Measurements from ENCODE around the gene MAPK14. TPM values are rescaled to one million over a fixed set of nuclear protein-coding genes. Genes with fewer than 3 reads are reported as not detected.

MAPK14 gene
- total and polyA plus RNA-seq, 9 of the 15 experiments (the other 6 are each of a cell fraction or from before 2014, with no cell fraction given): 8.8 to 62.7 (median 35.5) TPM

DNA sequence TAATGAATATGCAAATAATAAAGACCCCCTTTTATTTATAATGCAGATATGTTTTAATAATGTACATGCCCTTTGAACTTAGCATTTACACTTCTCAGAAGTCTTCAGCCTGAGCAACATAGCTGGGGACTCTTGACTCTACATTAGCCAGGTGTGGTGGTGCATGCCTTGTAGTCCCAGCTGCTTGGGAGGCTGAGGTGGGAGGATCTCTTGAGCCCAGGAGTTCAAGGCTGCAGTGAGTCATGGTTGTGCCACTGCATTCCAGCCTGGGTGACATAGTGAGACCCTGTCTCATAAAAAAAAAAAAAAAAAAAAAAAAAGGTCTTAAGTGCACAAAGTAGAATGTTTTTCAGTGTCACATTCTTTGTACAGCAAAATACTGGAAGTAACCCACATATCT is 85.4 kb downstream of the MAPK14 start:
- H3K4me3 ChIP-seq: no peak overlapping the region
- DNase-seq (ENCODE audit: extremely low read depth in 1 of 4, low spot score in 3 of 4) (no peak), ATAC-seq (no peak), FAIRE-seq (no peak)
- in situ Hi-C loops (cut with MboI): no loop called here
- H3K4me1 ChIP-seq (replicated peaks in 1 of 2; ENCODE audit: control insufficient read depth in 2 of 2, insufficient read depth in 2 of 2, low read length in 2 of 2): peaks cover 12 to 25% of the 10 kb centered on the region in 2 experiments
- H2AFZ ChIP-seq (ENCODE audit: low read depth, low read length): no peak overlapping the region
- H3K9ac ChIP-seq (ENCODE audit: insufficient read depth in 1 of 2, low read depth in 2 of 2, low read length in 2 of 2): no peak overlapping the region
- ChIA-PET CTCF (ENCODE audit: low intra/inter-chr PET ratio) (no interaction called here), POLR2A (interaction anchor here (1.3 to 1.4 kb wide), 2 partner anchors 9 to 14 kb away, joined by 3 to 4 read pairs; no protein-coding TSS in a partner anchor)
- no peaks in the 10 kb centered on the region for H4K20me1 ChIP-seq (replicated peaks; ENCODE audit: control insufficient read depth, insufficient read depth, low read length)
- H3K9me1 ChIP-seq (ENCODE audit: control insufficient read depth, insufficient read depth, low read length): no peaks in the 10 kb centered on the region
- peaks cover 34% of the 10 kb centered on the region for H3K36me3 ChIP-seq (ENCODE audit: control insufficient read depth, insufficient read depth, low read length)
- TF ChIP-seq SRSF1 (IDR thresholded peaks at IDR 0.05; ENCODE audit: low read depth, low read length): no peak
- TF ChIP-seq RBM25 (IDR thresholded peaks at IDR 0.05; ENCODE audit: low read depth, low read length, severe bottlenecking): no peak
- no peak for TF ChIP-seq NFATC3 (IDR thresholded peaks at IDR 0.05)
- no peaks in the 10 kb centered on the region for H3K79me2 ChIP-seq (ENCODE audit: control insufficient read depth, insufficient read depth, low read length)
- no peak overlapping the region for H3K27ac ChIP-seq (ENCODE audit: extremely low read depth, low read depth, low read length)
- no peak overlapping the region for H3K4me2 ChIP-seq (ENCODE audit: insufficient read depth, low read length)
- no TSS peak for BruUV-seq (replicated peaks)
- no peaks in the 10 kb centered on the region for H3K27me3 ChIP-seq (ENCODE audit: control insufficient read depth in 2 of 2, insufficient read depth in 2 of 2, low read length in 2 of 2)
- no peaks in the 10 kb centered on the region for H3K9me3 ChIP-seq (replicated peaks; ENCODE audit: control insufficient read depth, insufficient read depth, low read depth, low read length)
- intact Hi-C loops (cut with micrococcal nuclease): no loop called here

DNA sequence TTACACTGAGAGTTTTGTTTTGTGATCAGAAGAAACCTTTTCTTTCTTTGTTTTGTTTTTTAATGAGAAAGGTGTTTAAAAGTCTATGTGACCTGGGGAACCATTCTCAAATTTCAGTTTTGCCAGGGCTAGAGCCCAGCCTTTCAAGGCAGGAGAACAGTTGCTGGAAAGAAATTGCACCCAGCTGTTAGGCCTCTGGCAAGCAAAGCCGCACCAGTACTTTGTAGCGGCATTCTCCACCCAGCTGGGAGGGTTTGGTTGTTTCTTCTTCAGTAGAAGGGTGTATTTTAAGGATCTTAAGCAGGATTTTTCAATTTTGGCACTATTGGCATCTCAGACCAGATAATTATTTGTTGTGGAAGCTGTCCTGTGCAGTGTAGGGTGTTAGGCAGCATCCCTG is 86.1 kb downstream of the MAPK14 start:
- H3K9me3 ChIP-seq (replicated peaks; ENCODE audit: control insufficient read depth, insufficient read depth, low read depth, low read length): no peaks in the 10 kb centered on the region
- no TSS peak for BruUV-seq (replicated peaks)
- H3K4me1 ChIP-seq (replicated peaks in 1 of 2; ENCODE audit: control insufficient read depth in 2 of 2, insufficient read depth in 2 of 2, low read length in 2 of 2): peaks cover 19 to 31% of the 10 kb centered on the region in 2 experiments
- H3K27me3 ChIP-seq (ENCODE audit: control insufficient read depth in 2 of 2, insufficient read depth in 2 of 2, low read length in 2 of 2): no peaks in the 10 kb centered on the region
- FAIRE-seq: no peak
- H3K9me1 ChIP-seq (ENCODE audit: control insufficient read depth, insufficient read depth, low read length): no peaks in the 10 kb centered on the region
- H4K20me1 ChIP-seq (replicated peaks; ENCODE audit: control insufficient read depth, insufficient read depth, low read length): no peaks in the 10 kb centered on the region
- no peak overlapping the region for H3K4me2 ChIP-seq (ENCODE audit: insufficient read depth, low read length)
- no peak overlapping the region for H3K4me3 ChIP-seq
- no peak overlapping the region for H2AFZ ChIP-seq (ENCODE audit: low read depth, low read length)
- no peak overlapping the region for H3K27ac ChIP-seq (ENCODE audit: extremely low read depth, low read depth, low read length)
- in situ Hi-C loops (cut with MboI) (no loop called here), intact Hi-C loops (cut with micrococcal nuclease) (no loop called here)
- H3K36me3 ChIP-seq (ENCODE audit: control insufficient read depth, insufficient read depth, low read length): peaks cover 27% of the 10 kb centered on the region
- no peak for ATAC-seq
- DNase-seq (ENCODE audit: extremely low read depth in 1 of 4, low spot score in 3 of 4): no peak
- H3K9ac ChIP-seq (ENCODE audit: insufficient read depth in 1 of 2, low read depth in 2 of 2, low read length in 2 of 2): no peak overlapping the region
- WGBS (ENCODE audit: insufficient coverage, low coverage, missing lambda C conversion rate): 83% methylated on average over 2 of the region's 2 CpGs
- POLR2A ChIA-PET: interaction anchor here (1.3 kb wide), 1 partner anchor 8 kb away, joined by 3 read pairs; no protein-coding TSS in a partner anchor
- no peaks in the 10 kb centered on the region for H3K79me2 ChIP-seq (ENCODE audit: control insufficient read depth, insufficient read depth, low read length)
- CTCF ChIA-PET (ENCODE audit: low intra/inter-chr PET ratio): no interaction called here
- TF ChIP-seq ZNF311 (CRISPR knock-in tag; IDR thresholded peaks at IDR 0.05) (no peak), XRCC4 (IDR thresholded peaks at IDR 0.05; ENCODE audit: extremely low read depth, insufficient read depth, insufficient read length) (no peak), TCFL5 (CRISPR knock-in tag; conservative IDR thresholded peaks at IDR 0.05) (no peak), ZEB2 (IDR thresholded peaks at IDR 0.05) (no peak), POLR2AphosphoS5 (IDR thresholded peaks at IDR 0.05; ENCODE audit: control insufficient read depth, insufficient read depth, low read depth, low read length) (no peak), MYBL2 (IDR thresholded peaks at IDR 0.05; ENCODE audit: low read depth) (no peak), MYBL2 (CRISPR knock-in tag; IDR thresholded peaks at IDR 0.05; ENCODE audit: borderline replicate concordance) (no peak), ZNF408 (CRISPR knock-in tag; IDR thresholded peaks at IDR 0.05; ENCODE audit: low read depth) (no peak)
- TF ChIP-seq, protein P1, sequence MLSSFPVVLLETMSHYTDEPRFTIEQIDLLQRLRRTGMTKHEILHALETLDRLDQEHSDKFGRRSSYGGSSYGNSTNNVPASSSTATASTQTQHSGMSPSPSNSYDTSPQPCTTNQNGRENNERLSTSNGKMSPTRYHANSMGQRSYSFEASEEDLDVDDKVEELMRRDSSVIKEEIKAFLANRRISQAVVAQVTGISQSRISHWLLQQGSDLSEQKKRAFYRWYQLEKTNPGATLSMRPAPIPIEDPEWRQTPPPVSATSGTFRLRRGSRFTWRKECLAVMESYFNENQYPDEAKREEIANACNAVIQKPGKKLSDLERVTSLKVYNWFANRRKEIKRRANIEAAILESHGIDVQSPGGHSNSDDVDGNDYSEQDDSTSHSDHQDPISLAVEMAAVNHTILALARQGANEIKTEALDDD (IDR thresholded peaks at IDR 0.05): no peak
- TF ChIP-seq, protein P2, sequence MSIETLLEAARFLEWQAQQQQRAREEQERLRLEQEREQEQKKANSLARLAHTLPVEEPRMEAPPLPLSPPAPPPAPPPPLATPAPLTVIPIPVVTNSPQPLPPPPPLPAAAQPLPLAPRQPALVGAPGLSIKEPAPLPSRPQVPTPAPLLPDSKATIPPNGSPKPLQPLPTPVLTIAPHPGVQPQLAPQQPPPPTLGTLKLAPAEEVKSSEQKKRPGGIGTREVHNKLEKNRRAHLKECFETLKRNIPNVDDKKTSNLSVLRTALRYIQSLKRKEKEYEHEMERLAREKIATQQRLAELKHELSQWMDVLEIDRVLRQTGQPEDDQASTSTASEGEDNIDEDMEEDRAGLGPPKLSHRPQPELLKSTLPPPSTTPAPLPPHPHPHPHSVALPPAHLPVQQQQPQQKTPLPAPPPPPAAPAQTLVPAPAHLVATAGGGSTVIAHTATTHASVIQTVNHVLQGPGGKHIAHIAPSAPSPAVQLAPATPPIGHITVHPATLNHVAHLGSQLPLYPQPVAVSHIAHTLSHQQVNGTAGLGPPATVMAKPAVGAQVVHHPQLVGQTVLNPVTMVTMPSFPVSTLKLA (conservative IDR thresholded peaks at IDR 0.05): no peak
- TF ChIP-seq, protein P3, sequence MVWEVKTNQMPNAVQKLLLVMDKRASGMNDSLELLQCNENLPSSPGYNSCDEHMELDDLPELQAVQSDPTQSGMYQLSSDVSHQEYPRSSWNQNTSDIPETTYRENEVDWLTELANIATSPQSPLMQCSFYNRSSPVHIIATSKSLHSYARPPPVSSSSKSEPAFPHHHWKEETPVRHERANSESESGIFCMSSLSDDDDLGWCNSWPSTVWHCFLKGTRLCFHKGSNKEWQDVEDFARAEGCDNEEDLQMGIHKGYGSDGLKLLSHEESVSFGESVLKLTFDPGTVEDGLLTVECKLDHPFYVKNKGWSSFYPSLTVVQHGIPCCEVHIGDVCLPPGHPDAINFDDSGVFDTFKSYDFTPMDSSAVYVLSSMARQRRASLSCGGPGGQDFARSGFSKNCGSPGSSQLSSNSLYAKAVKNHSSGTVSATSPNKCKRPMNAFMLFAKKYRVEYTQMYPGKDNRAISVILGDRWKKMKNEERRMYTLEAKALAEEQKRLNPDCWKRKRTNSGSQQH (CRISPR knock-in tag; IDR thresholded peaks at IDR 0.05): no peak
